HepG2 (cell line): ENCODE measurements around the gene PCSK5. TPM values are rescaled to one million over a fixed set of nuclear protein-coding genes. Genes with fewer than 3 reads are reported as not detected.

ENCODE experiments used
- ATAC-seq: fragments of 200-7000 bp; cut with Tn5 transposase; 3 replicates; pipeline ENCODE4 v1.9.1; 2020; ENCODE audit warnings: mild to moderate bottlenecking, moderate library complexity
- BruUV-seq: library from RNA; stranded (reverse); fragments of 400-500 nt; replicated peaks from 2 replicates; lab custom pipeline; 2021; lab: Mats Ljungman, UMichigan
- CTCF ChIA-PET: fragments of 300-600 bp; formaldehyde crosslinking; extraction: SDS; loops from one replicate; lab custom pipeline; 2021; ENCODE audit warnings: low total read pairs, inconsistent platforms, low intra/inter-chr PET ratio; lab: Yijun Ruan, JAX
- POLR2A ChIA-PET: fragments of 350-600 bp; sonication (Branson Sonifier 250); formaldehyde crosslinking; loops from one replicate; lab custom pipeline; 2020; ENCODE audit warnings: antibody characterized with exemption, inconsistent platforms; lab: Yijun Ruan, JAX
- DNase-seq: peaks from one replicate; pipeline ENCODE4 v3.0.0-alpha.2; 2015; ENCODE audit warnings: low spot score
- FAIRE-seq: peaks from 3 replicates; lab custom pipeline; 2011; peaks lifted over from hg19 to GRCh38; lab: Jason Lieb, UNC
- H2AFZ ChIP-seq: one replicate; pipeline ENCODE4 v1.6.1; 2011; ENCODE audit warnings: low read length, inconsistent platforms
- H3K27ac ChIP-seq: fragments of 300-600 bp; 3 replicates; pipeline ENCODE4 v1.8.0; 2011; ENCODE audit warnings: mixed run types, mild to moderate bottlenecking, mixed read lengths, low read length, inconsistent platforms; ENCODE audit not compliant: insufficient read depth; ENCODE audit errors: extremely low read length
- H3K27me3 ChIP-seq, 2 experiments: fragments of 200-600 bp in 1 of 2; 2 replicates in 1 of 2; 3 replicates in 1 of 2; pipeline versions ENCODE4 v1.6.0 to v1.8.0; 2011; ENCODE audit warnings: low read length in 2 of 2, mild to moderate bottlenecking in 2 of 2, moderate library complexity in 2 of 2, inconsistent platforms in 1 of 2; ENCODE audit not compliant: insufficient read depth in 2 of 2, control insufficient read depth in 1 of 2
- H3K36me3 ChIP-seq, 2 experiments: fragments of 200-600 bp in 1 of 2; replicated peaks in 1 of 2; 2 replicates in 1 of 2; 3 replicates in 1 of 2; pipeline versions ENCODE4 v1.5.1 to v1.8.0; 2011; ENCODE audit warnings: low read length in 2 of 2, inconsistent platforms in 1 of 2; ENCODE audit not compliant: insufficient read depth in 2 of 2, control insufficient read depth in 1 of 2
- H3K4me1 ChIP-seq: 2 replicates; pipeline ENCODE4 v1.5.1; 2012; ENCODE audit warnings: low read length, inconsistent platforms; ENCODE audit not compliant: insufficient read depth
- H3K4me2 ChIP-seq: 2 replicates; pipeline ENCODE4 v1.6.0; 2011; ENCODE audit warnings: low read depth, low read length, inconsistent platforms
- H3K4me3 ChIP-seq, 3 experiments: fragments of 200-600 bp in 1 of 3; sonication (generic), shearing (Covaris generic) in 1 of 3; replicated peaks in 1 of 3; 2 replicates each; pipeline ENCODE4 v1.5.1; 2011 to 2016; ENCODE audit warnings: low read length in 3 of 3, inconsistent platforms in 2 of 3, low read depth in 2 of 3, mild to moderate bottlenecking in 2 of 3, control low read depth in 1 of 3, mixed read lengths in 1 of 3; ENCODE audit not compliant: insufficient read depth in 1 of 3
- H3K79me2 ChIP-seq: one replicate; pipeline ENCODE4 v1.6.1; 2011; ENCODE audit warnings: low read length, inconsistent platforms; ENCODE audit not compliant: insufficient read depth
- H3K9ac ChIP-seq: 2 replicates; pipeline ENCODE4 v1.6.0; 2011; ENCODE audit warnings: mild to moderate bottlenecking, low read depth, low read length, inconsistent platforms; ENCODE audit not compliant: insufficient read depth
- H3K9me3 ChIP-seq: 2 replicates; pipeline ENCODE4 v1.5.1; 2012; ENCODE audit warnings: mild to moderate bottlenecking, low read length
- H4K20me1 ChIP-seq: 2 replicates; pipeline ENCODE4 v1.6.0; 2011; ENCODE audit warnings: inconsistent platforms, mild to moderate bottlenecking, low read length, moderate library complexity; ENCODE audit not compliant: insufficient read depth
- ETV6 ChIP-seq: sonication (generic); formaldehyde crosslinking; conservative IDR thresholded peaks from 2 replicates; pipeline ENCODE4 v1.4.0; 2020; ENCODE audit warnings: missing genetic modification reagents
- NFE2L1 ChIP-seq: sonication (generic); formaldehyde crosslinking; IDR thresholded peaks from 2 replicates; pipeline ENCODE4 v1.4.0; 2020; ENCODE audit warnings: missing genetic modification reagents, mild to moderate bottlenecking, borderline replicate concordance
- PAF1 ChIP-seq: IDR thresholded peaks from 2 replicates; pipeline ENCODE4 v1.6.1; 2016; ENCODE audit warnings: missing genetic modification reagents, missing compliant biosample characterization
- REL ChIP-seq: sonication (generic); formaldehyde crosslinking; conservative IDR thresholded peaks from 2 replicates; pipeline ENCODE4 v1.8.0; 2022; ENCODE audit warnings: mild to moderate bottlenecking, missing genetic modification reagents, moderate library complexity
- SNAPC2 ChIP-seq: sonication (generic); formaldehyde crosslinking; IDR thresholded peaks from 2 replicates; pipeline ENCODE4 v1.8.1; 2022; ENCODE audit warnings: mild to moderate bottlenecking, missing genetic modification reagents
- SP4 ChIP-seq: sonication (generic); formaldehyde crosslinking; IDR thresholded peaks from 2 replicates; pipeline ENCODE4 v1.8.1; 2023; ENCODE audit warnings: mild to moderate bottlenecking, missing genetic modification reagents
- SPEN ChIP-seq: sonication (generic); formaldehyde crosslinking; IDR thresholded peaks from 2 replicates; pipeline ENCODE4 v1.5.1; 2020; ENCODE audit warnings: low read depth, mild to moderate bottlenecking, missing genetic modification reagents
- ZNF251 ChIP-seq: sonication (generic); formaldehyde crosslinking; IDR thresholded peaks from 2 replicates; pipeline ENCODE4 v1.9.0; 2021; ENCODE audit warnings: mild to moderate bottlenecking, missing genetic modification reagents
- ZNF747 ChIP-seq: sonication (generic); formaldehyde crosslinking; IDR thresholded peaks from 2 replicates; pipeline ENCODE4 v1.8.1; 2023; ENCODE audit warnings: missing genetic modification reagents, mild to moderate bottlenecking, borderline replicate concordance
- ZNF768 ChIP-seq: sonication (generic); formaldehyde crosslinking; IDR thresholded peaks from 2 replicates; pipeline ENCODE4 v1.4.0; 2020; ENCODE audit warnings: missing genetic modification reagents
- ZNF776 ChIP-seq: sonication (generic); formaldehyde crosslinking; IDR thresholded peaks from 2 replicates; pipeline ENCODE4 v1.4.0; 2020; ENCODE audit warnings: mild to moderate bottlenecking, missing genetic modification reagents
- ZSCAN20 ChIP-seq: sonication (generic); formaldehyde crosslinking; IDR thresholded peaks from 2 replicates; pipeline ENCODE4 v1.4.0; 2020; ENCODE audit warnings: missing genetic modification reagents, mild to moderate bottlenecking, borderline replicate concordance
- WGBS: methylation state at CpG from one replicate; pipeline ENCODE4 v1.1.6; 2017; ENCODE audit warnings: low lambda C conversion rate; 5-methylcytosine and 5-hydroxymethylcytosine counted together
- in situ Hi-C: cut with HindIII; loops from 2 replicates; pipeline ENCODE4 v1.10.0; 2017; ENCODE audit warnings: low pct_unique_long_range_greater_than_20kb; ENCODE audit not compliant: extremely low pct_ligation_motif_present
- intact Hi-C: fragments of 100-400 bp; cut with micrococcal nuclease; formaldehyde crosslinking; loops from one replicate; pipeline ENCODE4 v1.10.0; 2022; ENCODE audit not compliant: unreplicated experiment
- polyA plus RNA-seq, 8 experiments: library from polyadenylated mRNA; depleted of rRNA in 3 of 8; stranded (reverse) in 7 of 8; unstranded in 1 of 8; fragments of >200 nt; fragmentation: Illumina TruSeq in 4 of 8; extraction: Trizol in 4 of 8; gene quantifications; 2 replicates each; pipeline versions ENCODE4 v1.2.1 to v1.2.3, GENCODE V29; 2011 to 2016; ENCODE audit warnings: low read depth in 4 of 8, missing spikeins in 1 of 8, mixed read lengths in 1 of 8; ENCODE audit not compliant: insufficient read depth in 1 of 8
- total RNA-seq, 5 experiments: library from RNA; depleted of rRNA; stranded (reverse); fragments of >200 nt; fragmentation: Illumina TruSeq; extraction: Trizol; gene quantifications; 2 replicates each; pipeline ENCODE4 v1.2.3, GENCODE V29; 2016; ENCODE audit warnings: low read depth in 1 of 5
- TF ChIP-seq, protein P1 (sequence below), 2 experiments: sonication (generic) in 1 of 2; formaldehyde crosslinking in 1 of 2; IDR thresholded peaks; 2 replicates each; pipeline versions ENCODE4 v1.4.0 to v1.6.1; 2016 to 2020; ENCODE audit warnings: borderline replicate concordance in 1 of 2, low read depth in 1 of 2, mild to moderate bottlenecking in 1 of 2, missing genetic modification reagents in 1 of 2
- TF ChIP-seq, protein P2 (sequence below): sonication (generic); formaldehyde crosslinking; conservative IDR thresholded peaks from 2 replicates; pipeline ENCODE4 v1.4.0; 2020; ENCODE audit warnings: missing genetic modification reagents

PCSK5 gene
- total and polyA plus RNA-seq, 2 of the 13 experiments (the other 11 are each of a cell fraction or from before 2014, with no cell fraction given) = 0.55 to 0.66 TPM

GRCh38 chr9:75889577-75889976 is 896 bp upstream of the PCSK5 start:
- ChIA-PET CTCF (no interaction called here), POLR2A (no interaction called here)
- intact Hi-C loops = no loop called here

More at GRCh38 chr9:75889577-75889976, 896 bp upstream of the PCSK5 start:
- Histone ChIP-seq H3K27me3 (peaks cover 0 to 38% of the 10 kb centered on the region in 2 experiments; a peak in 4 of 5 replicates), H2AFZ (no peak overlapping the region), H3K4me2 (peak overlapping the region; percentile 81), H3K4me3 (peak overlapping the region; percentile 60 to 77 (median 64); a peak in 4 of 6 replicates), H3K79me2 (no peaks in the 10 kb centered on the region), H3K36me3 (no peaks in the 10 kb centered on the region), H4K20me1 (no peaks in the 10 kb centered on the region), H3K4me1 (peaks cover 19% of the 10 kb centered on the region), H3K27ac (no peak overlapping the region), H3K9me3 (no peaks in the 10 kb centered on the region), H3K9ac (no peak overlapping the region; the same call in 1 of the 2 replicates)
- 5% methylated on average over 7 of the region's 7 CpGs for WGBS
- TF ChIP-seq ZNF768 (CRISPR knock-in tag) (no peak), SP4 (no peak), ZNF251 (CRISPR knock-in tag) (no peak), ZNF776 (no peak), PAF1 (CRISPR knock-in tag) (no peak), ETV6 (CRISPR knock-in tag) (no peak), SPEN (CRISPR knock-in tag) (no peak), ZSCAN20 (CRISPR knock-in tag) (no peak), SNAPC2 (CRISPR knock-in tag) (no peak), NFE2L1 (no peak), ZNF747 (CRISPR knock-in tag) (no peak), REL (no peak)
- TF ChIP-seq, protein P1, sequence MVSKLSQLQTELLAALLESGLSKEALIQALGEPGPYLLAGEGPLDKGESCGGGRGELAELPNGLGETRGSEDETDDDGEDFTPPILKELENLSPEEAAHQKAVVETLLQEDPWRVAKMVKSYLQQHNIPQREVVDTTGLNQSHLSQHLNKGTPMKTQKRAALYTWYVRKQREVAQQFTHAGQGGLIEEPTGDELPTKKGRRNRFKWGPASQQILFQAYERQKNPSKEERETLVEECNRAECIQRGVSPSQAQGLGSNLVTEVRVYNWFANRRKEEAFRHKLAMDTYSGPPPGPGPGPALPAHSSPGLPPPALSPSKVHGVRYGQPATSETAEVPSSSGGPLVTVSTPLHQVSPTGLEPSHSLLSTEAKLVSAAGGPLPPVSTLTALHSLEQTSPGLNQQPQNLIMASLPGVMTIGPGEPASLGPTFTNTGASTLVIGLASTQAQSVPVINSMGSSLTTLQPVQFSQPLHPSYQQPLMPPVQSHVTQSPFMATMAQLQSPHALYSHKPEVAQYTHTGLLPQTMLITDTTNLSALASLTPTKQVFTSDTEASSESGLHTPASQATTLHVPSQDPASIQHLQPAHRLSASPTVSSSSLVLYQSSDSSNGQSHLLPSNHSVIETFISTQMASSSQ (IDR thresholded peaks at IDR 0.05; ENCODE audit: low read depth) = no peak
- TF ChIP-seq, protein P1 (CRISPR knock-in tag; IDR thresholded peaks at IDR 0.05; ENCODE audit: borderline replicate concordance) = no peak
- TF ChIP-seq, protein P2, sequence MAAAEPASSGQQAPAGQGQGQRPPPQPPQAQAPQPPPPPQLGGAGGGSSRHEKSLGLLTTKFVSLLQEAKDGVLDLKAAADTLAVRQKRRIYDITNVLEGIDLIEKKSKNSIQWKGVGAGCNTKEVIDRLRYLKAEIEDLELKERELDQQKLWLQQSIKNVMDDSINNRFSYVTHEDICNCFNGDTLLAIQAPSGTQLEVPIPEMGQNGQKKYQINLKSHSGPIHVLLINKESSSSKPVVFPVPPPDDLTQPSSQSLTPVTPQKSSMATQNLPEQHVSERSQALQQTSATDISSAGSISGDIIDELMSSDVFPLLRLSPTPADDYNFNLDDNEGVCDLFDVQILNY (CRISPR knock-in tag) = no peak
- no TSS peak for BruUV-seq
- FAIRE-seq (no peak), ATAC-seq (no peak), DNase-seq (no peak)
- in situ Hi-C loops = no loop called here
